HG03442 (cell line): ENCODE data around the gene TMEM175.

Source experiments
- ATAC-seq: cut with Tn5 transposase; IDR thresholded peaks from one replicate; pipeline ENCODE4 v1.9.1; 2021; ENCODE audit warnings: mild to moderate bottlenecking, moderate library complexity; ENCODE audit not compliant: unreplicated experiment

Gene TMEM175

GRCh38 chr4:946103-946450 lies 13.8 kb downstream of the TMEM175 start:
- ATAC-seq = no peak

- no peak for ATAC-seq
These were observed 14.5 kb downstream of the TMEM175 start for GRCh38 chr4:946517-947471.

- ATAC-seq = no peak
These were observed 15.3 kb downstream of the TMEM175 start for GRCh38 chr4:947491-947971.

- ATAC-seq = no peak
These were observed 16.1 kb downstream of the TMEM175 start for GRCh38 chr4:948101-948935.

- no peak for ATAC-seq
These were observed 16.7 kb downstream of the TMEM175 start for GRCh38 chr4:948936-949300.

- ATAC-seq = no peak
These were observed 17.4 kb downstream of the TMEM175 start for GRCh38 chr4:949656-950055.

- ATAC-seq = no peak
These were observed 18.1 kb downstream of the TMEM175 start for GRCh38 chr4:950136-951020.

GRCh38 chr4:951186-951585 lies 18.9 kb downstream of the TMEM175 start:
- ATAC-seq = no peak

- ATAC-seq = no peak
These were observed 19.6 kb downstream of the TMEM175 start for GRCh38 chr4:951594-952468.

GRCh38 chr4:952881-953573 lies 20.8 kb downstream of the TMEM175 start:
- ATAC-seq = no peak

- ATAC-seq = no peak
These were observed 21.3 kb downstream of the TMEM175 start for GRCh38 chr4:953574-953915.

GRCh38 chr4:954211-955020 lies 22.2 kb downstream of the TMEM175 start:
- ATAC-seq = no peak

- no peak for ATAC-seq
These were observed 23.1 kb downstream of the TMEM175 start for GRCh38 chr4:955161-955921.

- no peak for ATAC-seq
These were observed 23.7 kb downstream of the TMEM175 start for GRCh38 chr4:955931-956381.

- no peak for ATAC-seq
These were observed 24.4 kb downstream of the TMEM175 start for GRCh38 chr4:956531-957230.

- ATAC-seq = no peak
These were observed 24.9 kb downstream of the TMEM175 start for GRCh38 chr4:957231-957580.
